VCaP (cell line): ENCODE measurements around the gene CFH.
"Not testable (repeated sequence)": the region's sequence is repeated elsewhere in the genome, so short reads cannot be mapped to it uniquely, and the experiment has no call there.

Experiments used
- H3K27ac ChIP-seq: fragments of 450-650 bp; 2 replicates; pipeline ENCODE4 v1.5.1; 2017
- CTCF ChIP-seq: fragments of 450-650 bp; conservative IDR thresholded peaks from 2 replicates; pipeline ENCODE4 v1.5.1; 2017; ENCODE audit warnings: mild to moderate bottlenecking, moderate library complexity

The CFH gene

GRCh38 chr1:196684476-196684875 is 32.6 kb downstream of the CFH start:
- no peak overlapping the region for H3K27ac ChIP-seq
- no peak for TF ChIP-seq CTCF

GRCh38 chr1:196685506-196685905 is 33.7 kb downstream of the CFH start:
- TF ChIP-seq CTCF, result no peak

GRCh38 chr1:196689001-196689400 is 37.2 kb downstream of the CFH start:
- TF ChIP-seq CTCF, result no peak
- no peak overlapping the region for H3K27ac ChIP-seq

More at GRCh38 chr1:196685506-196685905, 33.7 kb downstream of the CFH start:
- H3K27ac ChIP-seq, result no peak overlapping the region

- no peak for TF ChIP-seq CTCF
Measured at GRCh38 chr1:196690582-196690981, 38.7 kb downstream of the CFH start.

GRCh38 chr1:196698993-196699392 is 47.1 kb downstream of the CFH start:
- TF ChIP-seq CTCF, result no peak
- H3K27ac ChIP-seq, result no peak overlapping the region

More at GRCh38 chr1:196690582-196690981, 38.7 kb downstream of the CFH start:
- no peak overlapping the region for H3K27ac ChIP-seq

GRCh38 chr1:196701144-196701543 is 49.3 kb downstream of the CFH start:
- TF ChIP-seq CTCF, result no peak
- no peak overlapping the region for H3K27ac ChIP-seq

- H3K27ac ChIP-seq, result not testable (repeated sequence)
Measured at GRCh38 chr1:196709892-196710291, 58.0 kb downstream of the CFH start.

- H3K27ac ChIP-seq, result no peak overlapping the region
- TF ChIP-seq CTCF, result no peak
Measured at GRCh38 chr1:196717868-196718267, 66.0 kb downstream of the CFH start.
